Heart left ventricle (tissue), 16 donors: ENCODE data around the gene KIF26A. TPM values are rescaled to one million over a fixed set of nuclear protein-coding genes. Genes with fewer than 3 reads are reported as not detected.

Experiments used
- ATAC-seq, 4 donors: fragments of 200-7000 bp; cut with Tn5 transposase; one replicate each; pipeline ENCODE4 v1.9.1; 2020 to 2022; ENCODE audit warnings: moderate library complexity in 4 of 4, mild to moderate bottlenecking in 3 of 4, moderate number of reproducible peaks in 1 of 4
- DNase-seq, 5 donors: peaks; one replicate each; pipeline ENCODE4 v3.0.0-alpha.2; 2020
- H3K27ac ChIP-seq, 12 donors: fragments of 200-600 bp; sonication (generic) in 4 of 12; one replicate each; pipeline versions ENCODE4 v1.5.0 to v1.8.0; 2016 to 2022; ENCODE audit warnings: mild to moderate bottlenecking in 2 of 12
- H3K27me3 ChIP-seq, 9 donors: fragments of 200-600 bp; sonication (generic) in 2 of 9; one replicate each; pipeline versions ENCODE4 v1.5.1 to v1.8.0; 2016 to 2022; ENCODE audit warnings: mild to moderate bottlenecking in 3 of 9
- H3K36me3 ChIP-seq, 9 donors: fragments of 200-600 bp; sonication (generic) in 2 of 9; one replicate each; pipeline versions ENCODE4 v1.5.0 to v1.8.0; 2018 to 2022; ENCODE audit warnings: mild to moderate bottlenecking in 2 of 9
- H3K4me1 ChIP-seq, 12 donors: fragments of 200-600 bp; sonication (generic) in 4 of 12; one replicate each; pipeline versions ENCODE4 v1.5.0 to v1.8.0; 2016 to 2022; ENCODE audit warnings: mild to moderate bottlenecking in 3 of 12
- H3K4me3 ChIP-seq, 12 donors: fragments of 200-600 bp; sonication (generic) in 4 of 12; one replicate each; pipeline versions ENCODE4 v1.5.0 to v1.8.0; 2017 to 2022; ENCODE audit warnings: mild to moderate bottlenecking in 9 of 12, moderate library complexity in 4 of 12
- H3K9me3 ChIP-seq, 12 donors: fragments of 200-600 bp; sonication (generic) in 4 of 12; one replicate each; pipeline versions ENCODE4 v1.5.0 to v1.8.0; 2016 to 2022; ENCODE audit warnings: mild to moderate bottlenecking in 1 of 12
- CTCF ChIP-seq, 12 donors: fragments of 200-600 bp; sonication (generic) in 4 of 12; IDR thresholded peaks; one replicate each; pipeline versions ENCODE4 v1.5.0 to v1.8.0; 2018 to 2022; ENCODE audit warnings: antibody characterized with exemption in 12 of 12, mild to moderate bottlenecking in 5 of 12
- POLR2A ChIP-seq, 2 donors: fragments of 450-650 bp; IDR thresholded peaks; one replicate each; pipeline ENCODE4 v1.6.1; 2017; ENCODE audit warnings: antibody characterized with exemption in 2 of 2, mild to moderate bottlenecking in 2 of 2, moderate library complexity in 2 of 2
- WGBS, 4 donors: extraction: QIAGEN DNeasy Blood & Tissue Kit in 2 of 4; methylation state at CpG; one replicate each; pipeline versions ENCODE4 v1.1.5 to v1.1.7; 2013 to 2018; 5-methylcytosine and 5-hydroxymethylcytosine counted together
- intact Hi-C, 10 donors: fragments of 100-400 bp; cut with DNase I; formaldehyde crosslinking; loops; one replicate each; pipeline versions ENCODE4 v1.11.1 to v1.14.2; 2022
- polyA plus RNA-seq, 2 donors: library from polyadenylated mRNA; stranded (reverse); fragments of 200-250 nt; gene quantifications; one replicate each; pipeline ENCODE4 v1.2.3, GENCODE V29; 2013
- total RNA-seq, 9 donors: library from RNA; depleted of rRNA in 2 of 9; stranded (reverse); fragments of >200 nt in 2 of 9; fragmentation: NEBNext Ultra II Directional in 3 of 9; extraction: Animal tissue kit (Norgen Biotek cat#: 25700) in 3 of 9; gene quantifications; one replicate each; pipeline versions ENCODE4 v1.1.0 to v1.2.4, GENCODE V29; 2016 to 2023
- donor health status: ischemic (EF 13 %, LVEDD 7.1; RV severe dilation, severe dysfunction).
- donor health status: healthy with polysubstance abuse.
- donor health status: DM: no; HTN: yes; CAD: no.
- donor health status: DM: no; HTN: no; CAD: no.
- donor health status: ischemic (EF 25% LVEDD 6.9; RV normal size, moderate dysfunction).
- donor health status: ischemic (EF 25% LVEDD 5.7; RV mildly dilated, moderate dysfunction).
- donor health status: healthy.
- donor health status: DM: yes; HTN: yes; CAD: no.
- donor health status: ischemic (EF 35%, LVEDD 5.7; RV mildly dilated, moderate dysfunction).
- donor health status: nonischemic (EF 11% LVEDD 7.7; RV severe dilation, severe dysfunction).
- donor health status: DM: yes; HTN: yes; CAD: no.
- donor health status: PGD.
- donor health status: ischemic (EF 29% LVEDD 5.4; RV normal size, mild dysfunction).
- donor health status: nonischemic (EF 23%, LVEDD 6.1; RV moderate dilation, normal function).

Gene KIF26A
- total and polyA plus RNA-seq, 11 donors, result 4.9 to 12.6 (median 7.8) TPM

GRCh38 chr14:104091927-104092771, 46.2 kb upstream of the KIF26A start:
- no peaks in the 10 kb centered on the region for H3K36me3 ChIP-seq
- no peak overlapping the region for H3K27ac ChIP-seq
- ATAC-seq (no peak), DNase-seq (peak in 3 of 5 donors; percentile 19 to 51 (median 22))
- TF ChIP-seq POLR2A (IDR thresholded peaks at IDR 0.05) (no peak), CTCF (IDR thresholded peaks at IDR 0.05) (no peak)
- H3K27me3 ChIP-seq, result peaks cover 0 to 16% (median 0%) of the 10 kb centered on the region in 9 donors
- H3K9me3 ChIP-seq, result peaks cover 0 to 5% (median 0%) of the 10 kb centered on the region in 12 donors
- peaks cover 0 to 10% (median 0%) of the 10 kb centered on the region in 12 donors for H3K4me1 ChIP-seq
- 78 to 85% (median 82%) methylated on average over 19 to 23 of the region's 23 CpGs for WGBS, 4 donors
- no peak overlapping the region for H3K4me3 ChIP-seq
- intact Hi-C loops, result loop anchor here in 2 of 10 donors (5.0 kb wide), 3 partner anchors 40 to 550 kb away; no protein-coding TSS in a partner anchor

- 67 to 87% (median 75%) methylated on average over 8 to 11 of the region's 11 CpGs for WGBS, 4 donors
- no peaks in the 10 kb centered on the region for H3K36me3 ChIP-seq
- peak in 2 of 5 donors; percentile 22 to 55 for DNase-seq
- H3K4me3 ChIP-seq, result no peak overlapping the region
- ATAC-seq, result no peak
- intact Hi-C loops, result loop anchor here in 2 of 10 donors (5.0 kb wide), 3 partner anchors 39 to 549 kb away; no protein-coding TSS in a partner anchor
- peaks cover 0 to 6% (median 0%) of the 10 kb centered on the region in 12 donors for H3K4me1 ChIP-seq
- H3K27ac ChIP-seq, result no peak overlapping the region
- peaks cover 0 to 5% (median 0%) of the 10 kb centered on the region in 12 donors for H3K9me3 ChIP-seq
- TF ChIP-seq CTCF (IDR thresholded peaks at IDR 0.05) (no peak), POLR2A (IDR thresholded peaks at IDR 0.05) (no peak)
- H3K27me3 ChIP-seq, result peaks cover 0 to 16% (median 0%) of the 10 kb centered on the region in 9 donors
Measured at GRCh38 chr14:104092931-104093365, 45.4 kb upstream of the KIF26A start.

GRCh38 chr14:104093366-104094055, 44.9 kb upstream of the KIF26A start:
- DNase-seq, result peak in 3 of 5 donors; percentile 18 to 59 (median 28)
- intact Hi-C loops, result loop anchor here in 2 of 10 donors (5.0 kb wide), 3 partner anchors 39 to 549 kb away; no protein-coding TSS in a partner anchor
- Histone ChIP-seq H3K36me3 (no peaks in the 10 kb centered on the region), H3K27me3 (peaks cover 0 to 16% (median 0%) of the 10 kb centered on the region in 9 donors), H3K9me3 (peaks cover 0 to 5% (median 0%) of the 10 kb centered on the region in 12 donors), H3K4me3 (no peak overlapping the region), H3K4me1 (peaks cover 0 to 6% (median 0%) of the 10 kb centered on the region in 12 donors), H3K27ac (no peak overlapping the region)
- peak in 1 of 4 donors; percentile 10 for ATAC-seq
- WGBS, 4 donors, result 62 to 70% (median 64%) methylated on average over 18 of the region's 18 CpGs
- TF ChIP-seq POLR2A (IDR thresholded peaks at IDR 0.05), result no peak
- TF ChIP-seq CTCF (IDR thresholded peaks at IDR 0.05), result no peak
